Measurements from ENCODE around the gene KRT13.

DNA sequence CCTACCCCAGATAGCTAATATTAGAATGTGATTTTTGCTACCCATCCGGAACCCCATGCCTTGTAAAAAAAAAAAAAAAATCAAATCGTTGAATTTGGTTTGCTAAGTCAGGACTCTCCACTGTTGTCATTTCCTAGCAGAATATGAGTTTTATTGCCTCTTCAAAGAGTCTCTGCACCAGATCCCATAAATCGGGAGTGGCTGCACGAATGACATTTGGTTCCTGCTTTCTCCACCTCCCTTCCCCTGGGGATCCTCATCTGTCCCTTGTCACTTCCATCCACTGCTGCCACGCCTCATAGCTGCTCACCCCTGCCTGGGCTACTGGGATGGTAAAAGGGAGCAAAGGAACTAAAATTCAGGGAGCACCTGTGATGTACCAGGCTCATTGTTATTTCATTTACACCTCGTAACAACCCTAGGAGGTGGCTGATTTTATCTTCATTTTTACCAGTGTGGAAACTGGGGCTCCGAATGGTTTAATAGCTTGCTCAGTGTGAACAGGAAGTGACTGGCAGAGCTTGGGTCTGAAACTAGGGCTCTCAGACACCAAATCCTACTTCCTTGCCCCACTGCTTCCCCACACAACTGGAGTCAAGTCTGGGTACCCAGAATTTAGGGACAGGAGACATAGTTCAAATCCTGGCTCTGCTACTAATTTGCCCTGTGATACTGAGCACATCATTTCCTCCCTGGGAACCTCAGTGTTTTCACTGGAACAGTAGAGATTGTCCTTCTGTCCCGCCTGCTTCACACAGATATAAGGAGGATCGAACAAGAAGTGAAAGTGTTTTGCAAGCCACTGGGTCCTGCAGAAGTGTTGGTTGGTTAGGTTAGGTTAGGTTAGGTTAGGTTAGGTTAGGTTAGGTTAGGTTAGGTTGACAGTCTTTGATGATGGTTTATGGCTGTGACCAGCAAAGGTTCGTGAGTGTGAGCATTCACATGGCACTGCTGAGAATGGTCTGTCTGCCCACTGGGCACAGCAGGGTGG lies 15.1 kb downstream of the KRT13 start:
- TF ChIP-seq, protein P1, sequence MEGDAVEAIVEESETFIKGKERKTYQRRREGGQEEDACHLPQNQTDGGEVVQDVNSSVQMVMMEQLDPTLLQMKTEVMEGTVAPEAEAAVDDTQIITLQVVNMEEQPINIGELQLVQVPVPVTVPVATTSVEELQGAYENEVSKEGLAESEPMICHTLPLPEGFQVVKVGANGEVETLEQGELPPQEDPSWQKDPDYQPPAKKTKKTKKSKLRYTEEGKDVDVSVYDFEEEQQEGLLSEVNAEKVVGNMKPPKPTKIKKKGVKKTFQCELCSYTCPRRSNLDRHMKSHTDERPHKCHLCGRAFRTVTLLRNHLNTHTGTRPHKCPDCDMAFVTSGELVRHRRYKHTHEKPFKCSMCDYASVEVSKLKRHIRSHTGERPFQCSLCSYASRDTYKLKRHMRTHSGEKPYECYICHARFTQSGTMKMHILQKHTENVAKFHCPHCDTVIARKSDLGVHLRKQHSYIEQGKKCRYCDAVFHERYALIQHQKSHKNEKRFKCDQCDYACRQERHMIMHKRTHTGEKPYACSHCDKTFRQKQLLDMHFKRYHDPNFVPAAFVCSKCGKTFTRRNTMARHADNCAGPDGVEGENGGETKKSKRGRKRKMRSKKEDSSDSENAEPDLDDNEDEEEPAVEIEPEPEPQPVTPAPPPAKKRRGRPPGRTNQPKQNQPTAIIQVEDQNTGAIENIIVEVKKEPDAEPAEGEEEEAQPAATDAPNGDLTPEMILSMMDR (IDR thresholded peaks at IDR 0.05): no peak
- no peak for TF ChIP-seq ZFX (IDR thresholded peaks at IDR 0.05; ENCODE audit: borderline replicate concordance)
